Mucosa of rectum (tissue), 2 donors: ENCODE measurements around the gene HSPE1.
"Not testable (repeated sequence)": the region's sequence is repeated elsewhere in the genome, so short reads cannot be mapped to it uniquely, and the experiment has no call there.

Experiments used
- H3K27ac ChIP-seq, 2 donors: one replicate each; pipeline ENCODE4 v1.7.0; 2013; ENCODE audit warnings: inconsistent platforms in 2 of 2, low read depth in 2 of 2, low read length in 2 of 2
- H3K27me3 ChIP-seq, 2 donors: one replicate each; pipeline ENCODE4 v1.7.0; 2013; ENCODE audit warnings: low read length in 2 of 2; ENCODE audit not compliant: control insufficient read depth in 2 of 2, insufficient read depth in 2 of 2
- H3K36me3 ChIP-seq, 2 donors: one replicate each; pipeline ENCODE4 v1.7.0; 2013; ENCODE audit warnings: low read length in 2 of 2; ENCODE audit not compliant: control insufficient read depth in 2 of 2, insufficient read depth in 2 of 2
- H3K4me1 ChIP-seq, 2 donors: one replicate each; pipeline ENCODE4 v1.7.0; 2013; ENCODE audit warnings: low read length in 2 of 2, mild to moderate bottlenecking in 1 of 2; ENCODE audit not compliant: control insufficient read depth in 2 of 2, insufficient read depth in 2 of 2
- H3K4me3 ChIP-seq, 2 donors: one replicate each; pipeline ENCODE4 v1.7.0; 2013; ENCODE audit warnings: low read length in 2 of 2
- H3K9ac ChIP-seq, 2 donors: one replicate each; pipeline ENCODE4 v1.7.0; 2013; ENCODE audit warnings: low read length in 2 of 2, low read depth in 1 of 2, mild to moderate bottlenecking in 1 of 2
- H3K9me3 ChIP-seq, 2 donors: one replicate each; pipeline ENCODE4 v1.7.0; 2013; ENCODE audit warnings: low read length in 2 of 2; ENCODE audit not compliant: control insufficient read depth in 2 of 2
- donor health status: healthy.
- donor health status: Normal muscosa, but diverticular disease.

Gene HSPE1

GRCh38 chr2:197461057-197461456 is 39.1 kb upstream of the HSPE1 start:
- Histone ChIP-seq H3K4me1 (peaks cover 0 to 7% of the 10 kb centered on the region in 2 donors), H3K27me3 (no peaks in the 10 kb centered on the region), H3K9ac (no peak overlapping the region), H3K4me3 (no peak overlapping the region), H3K27ac (peak overlapping the region; percentile 1 to 75), H3K9me3 (no peaks in the 10 kb centered on the region), H3K36me3 (peaks cover 17 to 33% of the 10 kb centered on the region in 2 donors)

- Histone ChIP-seq H3K36me3 (peaks cover 25 to 55% of the 10 kb centered on the region in 2 donors), H3K4me3 (no peak overlapping the region), H3K27ac (no peak overlapping the region), H3K9me3 (no peaks in the 10 kb centered on the region), H3K9ac (no peak overlapping the region), H3K4me1 (peaks cover 0 to 7% of the 10 kb centered on the region in 2 donors), H3K27me3 (no peaks in the 10 kb centered on the region)
Observed at GRCh38 chr2:197464175-197464574, 36.0 kb upstream of the HSPE1 start.

- Histone ChIP-seq H3K4me3 (no peak overlapping the region), H3K4me1 (no peaks in the 10 kb centered on the region), H3K27ac (no peak overlapping the region), H3K36me3 (peaks cover 46 to 64% of the 10 kb centered on the region in 2 donors), H3K9me3 (no peaks in the 10 kb centered on the region), H3K9ac (no peak overlapping the region), H3K27me3 (no peaks in the 10 kb centered on the region)
Observed at GRCh38 chr2:197472166-197472565, 28.0 kb upstream of the HSPE1 start.

- no peaks in the 10 kb centered on the region for H3K27me3 ChIP-seq
- no peak overlapping the region for H3K27ac ChIP-seq
- peaks cover 33 to 37% of the 10 kb centered on the region in 2 donors for H3K36me3 ChIP-seq
- no peaks in the 10 kb centered on the region for H3K4me1 ChIP-seq
- no peak overlapping the region for H3K4me3 ChIP-seq
- no peaks in the 10 kb centered on the region for H3K9me3 ChIP-seq
- H3K9ac ChIP-seq = no peak overlapping the region
Observed at GRCh38 chr2:197477797-197478196, 22.4 kb upstream of the HSPE1 start.

- no peaks in the 10 kb centered on the region for H3K9me3 ChIP-seq
- peaks cover 17 to 25% of the 10 kb centered on the region in 2 donors for H3K36me3 ChIP-seq
Observed at GRCh38 chr2:197480165-197481036, 19.8 kb upstream of the HSPE1 start.

GRCh38 chr2:197484248-197484647 is 15.9 kb upstream of the HSPE1 start:
- not testable (repeated sequence) for H3K27ac ChIP-seq
- peaks cover 19 to 33% of the 10 kb centered on the region in 2 donors for H3K36me3 ChIP-seq

More at GRCh38 chr2:197480165-197481036, 19.8 kb upstream of the HSPE1 start:
- no peaks in the 10 kb centered on the region for H3K4me1 ChIP-seq
- no peak overlapping the region for H3K27ac ChIP-seq
- no peak overlapping the region for H3K9ac ChIP-seq
- no peaks in the 10 kb centered on the region for H3K27me3 ChIP-seq
- no peak overlapping the region for H3K4me3 ChIP-seq

GRCh38 chr2:197486175-197486574 is 14.0 kb upstream of the HSPE1 start:
- H3K27ac ChIP-seq = no peak overlapping the region
- H3K27me3 ChIP-seq = no peaks in the 10 kb centered on the region
- H3K9me3 ChIP-seq = no peaks in the 10 kb centered on the region
- peaks cover 33 to 47% of the 10 kb centered on the region in 2 donors for H3K36me3 ChIP-seq
- no peaks in the 10 kb centered on the region for H3K4me1 ChIP-seq
- H3K4me3 ChIP-seq = no peak overlapping the region
- H3K9ac ChIP-seq = no peak overlapping the region

More at GRCh38 chr2:197484248-197484647, 15.9 kb upstream of the HSPE1 start:
- H3K27me3 ChIP-seq, H3K4me1 ChIP-seq, H3K9ac ChIP-seq, H3K9me3 ChIP-seq, H3K4me3 ChIP-seq: not testable (repeated sequence)

GRCh38 chr2:197487385-197487784 is 12.8 kb upstream of the HSPE1 start:
- Histone ChIP-seq H3K36me3 (peaks cover 45 to 58% of the 10 kb centered on the region in 2 donors), H3K27ac (no peak overlapping the region), H3K4me1 (no peaks in the 10 kb centered on the region), H3K27me3 (no peaks in the 10 kb centered on the region), H3K4me3 (no peak overlapping the region), H3K9me3 (no peaks in the 10 kb centered on the region), H3K9ac (no peak overlapping the region)

GRCh38 chr2:197495433-197496134 is 4.6 kb upstream of the HSPE1 start:
- Histone ChIP-seq H3K9ac (no peak overlapping the region), H3K4me1 (peaks cover 9 to 15% of the 10 kb centered on the region in 2 donors), H3K27ac (no peak overlapping the region), H3K36me3 (peaks cover 55 to 59% of the 10 kb centered on the region in 2 donors), H3K9me3 (no peaks in the 10 kb centered on the region), H3K27me3 (no peaks in the 10 kb centered on the region), H3K4me3 (no peak overlapping the region)

- peaks cover 10 to 15% of the 10 kb centered on the region in 2 donors for H3K4me1 ChIP-seq
- H3K4me3 ChIP-seq = no peak overlapping the region
- peaks cover 47 to 54% of the 10 kb centered on the region in 2 donors for H3K36me3 ChIP-seq
- H3K27me3 ChIP-seq = no peaks in the 10 kb centered on the region
- H3K9me3 ChIP-seq = no peaks in the 10 kb centered on the region
- no peak overlapping the region for H3K27ac ChIP-seq
- H3K9ac ChIP-seq = no peak overlapping the region
Observed at GRCh38 chr2:197496695-197497094, 3.5 kb upstream of the HSPE1 start.
